ENCODE results near the gene CHST8.

Gene CHST8

GRCh38 chr19:33780746-33781145 is 159.0 kb downstream of the CHST8 start:
- ChIA-PET CTCF (no interaction called here), POLR2A (ENCODE audit: low non-redundant PET) (no interaction called here)
- no peak overlapping the region for H3K27ac ChIP-seq
- TF ChIP-seq CTCF (conservative IDR thresholded peaks at IDR 0.05; ENCODE audit: low read depth), result no peak
- DNase-seq (ENCODE audit: low spot score), result no peak

- H3K27ac ChIP-seq, result no peak overlapping the region
- DNase-seq (ENCODE audit: low spot score), result no peak
- TF ChIP-seq CTCF (conservative IDR thresholded peaks at IDR 0.05; ENCODE audit: low read depth), result no peak
- POLR2A ChIA-PET (ENCODE audit: low non-redundant PET), result no interaction called here
- CTCF ChIA-PET, result no interaction called here
These were observed 159.7 kb downstream of the CHST8 start for GRCh38 chr19:33781415-33781935.

GRCh38 chr19:33781996-33782395 is 160.2 kb downstream of the CHST8 start:
- POLR2A ChIA-PET (ENCODE audit: low non-redundant PET), result no interaction called here
- TF ChIP-seq CTCF (conservative IDR thresholded peaks at IDR 0.05; ENCODE audit: low read depth), result no peak
- no peak overlapping the region for H3K27ac ChIP-seq
- no peak for DNase-seq (ENCODE audit: low spot score)
- CTCF ChIA-PET, result no interaction called here

- POLR2A ChIA-PET (ENCODE audit: low non-redundant PET), result no interaction called here
- DNase-seq (ENCODE audit: low spot score), result no peak
These were observed 162.7 kb downstream of the CHST8 start for GRCh38 chr19:33784432-33784831.

GRCh38 chr19:33785795-33786194 is 164.0 kb downstream of the CHST8 start:
- no peak for TF ChIP-seq CTCF (conservative IDR thresholded peaks at IDR 0.05; ENCODE audit: low read depth)
- ChIA-PET CTCF (interaction anchor here (0.6 to 1.0 kb wide), 3 partner anchors 218 to 540 kb away, joined by 3 to 4 read pairs (median 3); no protein-coding TSS in a partner anchor), POLR2A (ENCODE audit: low non-redundant PET) (no interaction called here)
- DNase-seq (ENCODE audit: low spot score), result no peak
- no peak overlapping the region for H3K27ac ChIP-seq

More at GRCh38 chr19:33784432-33784831, 162.7 kb downstream of the CHST8 start:
- CTCF ChIA-PET, result interaction anchor here (0.7 kb wide), 3 partner anchors 10 to 927 kb away, joined by 3 to 4 read pairs (median 4); no protein-coding TSS in a partner anchor
- no peak overlapping the region for H3K27ac ChIP-seq
- TF ChIP-seq CTCF (conservative IDR thresholded peaks at IDR 0.05; ENCODE audit: low read depth), result no peak

GRCh38 chr19:33788676-33789075 is 166.9 kb downstream of the CHST8 start:
- H3K27ac ChIP-seq, result no peak overlapping the region
- ChIA-PET POLR2A (ENCODE audit: low non-redundant PET) (no interaction called here), CTCF (interaction anchor here (2.8 kb wide), 1 partner anchor 11 kb away, joined by 14 read pairs; no protein-coding TSS in a partner anchor)
- DNase-seq (ENCODE audit: low spot score), result no peak
- TF ChIP-seq CTCF (conservative IDR thresholded peaks at IDR 0.05; ENCODE audit: low read depth), result no peak

Data from RWPE1 (cell line).